Stimulated activated CD4-positive, alpha-beta T cell treated with anti-CD3 and anti-CD28 coated beads, Interleukin-15, amount 100 ng/mL, for 48 hours (primary cell): ENCODE data around the gene TIMP4.

Source experiments
- DNase-seq, 2 donors: peaks; one replicate each; pipeline ENCODE4 v3.0.0-alpha.2; 2020; ENCODE audit warnings: low read depth in 2 of 2

TIMP4 gene

GRCh38 chr3:12158387-12159226 is at the start of gene TIMP4:
Gene TIMP4 (minus strand): TSS chr3:12158912. CDS start chr3:12158840, 72 bp downstream.
- DNase-seq = no peak

GRCh38 chr3:12205171-12205570 is 46.5 kb upstream of the TIMP4 start:
- DNase-seq = no peak

- DNase-seq = no peak
These were observed 43.1 kb upstream of the TIMP4 start for GRCh38 chr3:12201813-12202212.

- no peak for DNase-seq
These were observed 39.6 kb upstream of the TIMP4 start for GRCh38 chr3:12198301-12198700.

- DNase-seq = no peak
These were observed 38.8 kb upstream of the TIMP4 start for GRCh38 chr3:12197475-12197874.

GRCh38 chr3:12196684-12197083 is 38.0 kb upstream of the TIMP4 start:
- no peak for DNase-seq

- no peak for DNase-seq
These were observed 36.5 kb upstream of the TIMP4 start for GRCh38 chr3:12195231-12195630.

GRCh38 chr3:12194669-12195161 is 36.0 kb upstream of the TIMP4 start:
- DNase-seq = peak; percentile 26 to 43

- DNase-seq = no peak
These were observed 35.5 kb upstream of the TIMP4 start for GRCh38 chr3:12194209-12194608.

GRCh38 chr3:12193485-12194165 is 34.9 kb upstream of the TIMP4 start:
- peak; percentile 26 to 36 for DNase-seq

GRCh38 chr3:12192655-12193484 is 34.2 kb upstream of the TIMP4 start:
- DNase-seq = no peak

- no peak for DNase-seq
These were observed 33.5 kb upstream of the TIMP4 start for GRCh38 chr3:12192173-12192572.

GRCh38 chr3:12191559-12191958 is 32.8 kb upstream of the TIMP4 start:
- DNase-seq = no peak

- DNase-seq = no peak
These were observed 32.1 kb upstream of the TIMP4 start for GRCh38 chr3:12190832-12191231.

- DNase-seq = no peak
These were observed 31.6 kb upstream of the TIMP4 start for GRCh38 chr3:12190221-12190807.

GRCh38 chr3:12188681-12189287 is 30.1 kb upstream of the TIMP4 start:
- DNase-seq = no peak

- DNase-seq = peak in 1 of 2 donors; percentile 36
These were observed 29.6 kb upstream of the TIMP4 start for GRCh38 chr3:12188328-12188648.

- DNase-seq = peak; percentile 77 to 81
These were observed 29.0 kb upstream of the TIMP4 start for GRCh38 chr3:12187448-12188327.

- DNase-seq = no peak
These were observed 28.0 kb upstream of the TIMP4 start for GRCh38 chr3:12186515-12187286.

- no peak for DNase-seq
These were observed 27.3 kb upstream of the TIMP4 start for GRCh38 chr3:12186046-12186445.
